SKM-1 (cell line): ENCODE measurements around the gene PA2G4.

Experiments used
- DNase-seq: peaks from one replicate; lab custom pipeline; 2025; ENCODE audit not compliant: unreplicated experiment; lab: John Stamatoyannopoulos, UW

The PA2G4 gene

DNA sequence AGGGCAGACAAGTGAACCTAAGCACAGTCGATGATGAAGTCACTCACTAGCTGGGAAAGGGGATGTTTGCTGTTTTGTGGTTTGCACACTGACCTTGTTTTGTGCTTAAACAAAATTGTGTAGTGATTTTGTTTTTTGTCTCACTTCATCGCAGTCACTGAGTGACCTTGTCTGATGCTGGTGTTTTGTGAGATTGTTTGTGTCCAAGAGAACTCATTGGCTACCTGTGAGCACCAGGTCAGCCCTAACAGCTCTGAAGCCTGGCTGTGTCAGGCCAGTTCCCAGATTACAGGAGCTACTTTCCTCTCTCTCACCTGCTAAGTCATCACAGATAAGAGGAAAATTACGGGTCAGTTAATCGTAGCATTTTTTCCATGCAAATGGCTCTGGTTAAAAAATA is 19.8 kb downstream of the PA2G4 start:
- DNase-seq = no peak

DNA sequence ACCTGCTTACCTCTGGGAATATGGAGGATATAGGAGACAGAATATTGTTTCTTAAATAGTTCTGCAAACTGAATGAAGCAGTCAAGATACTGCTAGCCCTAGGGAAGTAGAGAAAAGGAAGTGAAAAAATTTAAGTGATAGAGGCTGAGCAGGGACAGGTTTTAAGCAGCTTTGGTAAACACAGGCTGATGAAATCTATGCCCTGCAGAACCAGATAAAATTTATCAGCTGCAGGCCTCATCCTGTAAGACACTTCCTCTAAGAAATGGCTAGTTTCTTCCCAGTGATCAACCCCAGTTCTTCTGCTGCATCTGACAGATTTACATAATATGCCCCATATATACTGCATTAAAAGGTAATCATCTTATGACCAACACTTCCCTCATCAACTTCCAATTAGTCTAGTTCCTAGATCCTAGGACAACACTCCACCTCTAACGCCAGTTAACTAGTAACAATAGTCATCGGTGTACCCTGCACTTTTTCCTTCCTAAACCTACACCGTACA is 22.4 kb downstream of the PA2G4 start:
- DNase-seq = no peak

DNA sequence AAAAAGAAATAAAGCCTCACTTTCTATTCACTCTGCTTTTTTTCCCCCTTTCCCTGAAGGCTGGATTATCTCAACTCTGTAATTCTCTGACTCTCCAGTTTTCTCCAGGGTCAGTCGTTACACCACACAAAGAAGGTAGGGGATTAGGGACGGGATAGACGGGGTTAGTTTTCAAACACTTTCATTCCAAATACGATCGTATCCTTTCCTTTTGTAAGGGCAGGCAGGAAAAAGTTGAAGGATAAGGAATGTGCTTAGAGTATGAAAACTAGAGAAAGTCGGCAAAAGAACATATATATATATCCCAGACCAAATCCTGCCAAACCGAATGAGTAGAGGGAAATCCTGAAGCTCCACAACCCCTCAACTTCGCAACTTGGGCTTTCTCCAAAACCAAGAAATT is 23.1 kb downstream of the PA2G4 start:
- no peak for DNase-seq

DNA sequence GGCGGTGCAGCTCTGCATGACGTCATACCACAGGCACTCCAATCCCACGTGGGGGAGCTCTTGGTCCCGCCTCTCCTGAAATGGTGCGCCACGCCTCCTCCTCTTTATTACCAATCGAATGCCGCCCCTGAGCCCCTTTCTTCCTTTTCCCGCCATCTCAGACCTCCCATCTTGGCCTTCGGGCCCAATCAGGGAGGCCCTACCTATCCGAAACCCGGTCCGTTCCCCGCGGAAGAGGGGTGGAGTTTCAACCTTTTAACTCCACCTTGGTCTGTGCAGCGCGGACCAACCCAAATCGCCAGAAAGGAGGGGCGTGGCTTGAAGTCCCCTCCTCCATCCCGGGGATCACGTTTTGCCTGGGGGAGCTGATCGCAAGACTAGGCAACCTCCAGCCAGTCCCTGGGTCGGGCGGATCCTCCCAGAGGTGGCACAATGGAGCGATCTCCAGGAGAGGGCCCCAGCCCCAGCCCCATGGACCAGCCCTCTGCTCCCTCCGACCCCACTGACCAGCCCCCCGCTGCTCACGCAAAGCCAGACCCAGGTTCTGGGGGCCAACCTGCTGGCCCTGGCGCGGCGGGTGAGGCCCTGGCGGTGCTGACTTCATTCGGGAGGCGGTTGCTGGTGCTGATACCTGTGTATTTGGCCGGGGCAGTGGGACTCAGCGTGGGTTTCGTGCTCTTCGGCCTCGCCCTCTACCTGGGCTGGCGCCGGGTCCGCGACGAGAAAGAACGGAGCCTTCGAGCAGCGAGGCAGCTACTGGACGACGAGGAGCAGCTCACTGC is 23.7 kb downstream of the PA2G4 start, which contains the start of gene ESYT1:
TSS of gene ESYT1 (plus strand) at position 380 of the 782 bp plus-strand sequence. CDS start at position 433, 53 bp downstream.
- peak; percentile 90 for DNase-seq

DNA sequence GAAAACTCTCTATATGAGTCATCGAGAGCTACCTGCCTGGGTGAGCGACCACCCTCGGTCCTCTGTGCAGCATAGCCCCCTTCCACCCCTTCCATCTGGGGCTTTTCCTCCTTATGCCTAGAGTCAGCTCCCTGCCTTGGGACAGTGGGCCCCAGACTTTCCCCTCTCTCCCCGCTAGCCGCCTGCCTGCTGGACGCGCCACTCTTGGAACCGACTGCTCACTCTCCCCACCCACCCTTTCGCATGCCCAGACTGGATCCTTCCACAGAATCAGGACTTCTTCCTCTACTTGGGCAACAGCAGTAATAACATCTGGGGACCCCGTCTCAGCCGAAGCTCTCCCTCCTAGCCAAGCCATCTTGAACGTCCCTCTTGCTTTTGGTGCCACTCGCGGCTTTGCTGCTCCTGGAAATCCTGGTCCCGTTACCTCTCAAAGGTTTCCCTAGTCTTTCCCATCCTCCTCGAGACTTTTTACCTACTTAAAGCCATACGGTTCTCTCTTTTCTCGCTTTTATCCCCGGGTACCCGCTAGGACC is 24.4 kb downstream of the PA2G4 start:
- DNase-seq = no peak

DNA sequence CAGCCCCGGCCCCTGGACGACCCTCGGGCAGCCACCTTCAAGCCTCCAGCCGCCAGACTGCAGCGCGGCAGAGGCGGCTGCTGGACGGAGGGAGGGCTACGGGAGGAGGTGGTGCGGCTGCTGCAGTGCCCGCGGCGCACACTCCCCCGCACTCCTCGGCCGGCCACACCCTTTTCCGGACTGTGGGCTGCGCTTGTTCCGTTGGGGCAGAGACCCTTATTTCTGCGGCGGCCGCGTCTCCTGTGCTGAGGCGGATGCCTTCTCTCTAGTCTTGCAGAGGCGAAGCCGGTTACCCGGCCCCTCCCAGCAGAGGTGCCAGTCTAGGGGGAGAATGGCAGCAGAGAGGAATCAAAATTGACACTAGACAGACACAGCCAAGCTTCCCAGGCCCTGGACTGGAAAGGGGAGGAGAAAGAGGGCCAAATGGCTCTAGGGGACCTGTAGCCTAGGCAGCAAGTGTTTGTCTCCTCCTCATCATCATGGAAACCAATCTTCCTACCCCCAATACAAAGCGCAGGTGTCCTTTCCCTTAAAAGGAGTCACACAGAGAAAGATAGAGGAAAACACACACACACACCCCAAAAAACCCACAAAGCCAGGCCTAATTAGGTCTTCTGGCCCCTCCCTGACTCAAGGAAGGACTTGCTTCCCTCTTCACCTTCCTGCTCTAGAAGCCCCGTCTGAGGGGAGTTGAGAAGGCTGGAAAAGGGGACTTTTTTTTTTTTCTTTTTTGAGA is 25.0 kb downstream of the PA2G4 start:
- no peak for DNase-seq

DNA sequence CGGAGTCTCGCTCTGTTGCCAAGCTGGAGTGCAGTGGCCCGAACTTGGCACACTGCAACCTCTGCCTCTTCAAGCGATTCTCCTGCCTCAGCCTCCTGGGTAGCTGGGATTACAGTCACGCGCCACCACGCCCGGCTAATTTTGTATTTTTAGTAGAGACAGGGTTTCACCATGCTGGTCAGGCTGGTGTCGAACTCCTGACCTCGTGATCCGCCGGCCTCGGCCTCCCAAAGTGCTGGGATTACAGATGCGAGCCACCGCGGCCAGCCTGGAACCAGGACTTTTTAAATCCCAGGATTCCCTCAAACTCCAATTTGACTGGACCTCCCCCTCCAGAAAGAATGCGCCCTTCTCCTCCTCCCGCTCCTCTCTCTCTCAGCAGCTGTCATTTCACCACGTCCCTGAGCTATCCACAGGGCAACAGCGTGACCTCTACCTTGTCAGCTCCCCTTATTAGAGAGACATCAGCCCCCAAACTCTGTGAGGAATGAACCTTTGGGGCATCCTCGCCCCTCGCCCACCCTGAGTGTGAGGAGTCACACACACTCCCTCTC is 25.7 kb downstream of the PA2G4 start:
- DNase-seq = no peak

DNA sequence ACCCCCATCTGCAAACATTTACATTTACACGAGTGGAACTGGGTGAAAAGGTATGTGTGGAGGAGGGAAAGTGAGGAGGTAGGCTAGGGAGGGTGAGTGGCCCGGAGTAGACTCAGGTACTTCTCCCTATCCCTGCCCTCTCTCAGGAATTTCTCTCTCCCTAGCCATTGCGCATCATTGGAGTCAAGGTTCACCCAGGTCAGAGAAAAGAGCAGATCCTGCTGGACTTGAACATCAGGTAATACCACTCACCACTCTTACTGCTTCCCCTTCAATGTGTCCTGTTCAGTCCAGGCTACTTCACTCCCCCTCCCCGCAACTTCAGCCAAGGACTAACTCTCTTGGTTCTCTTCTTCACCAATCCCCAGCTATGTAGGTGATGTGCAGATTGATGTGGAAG is 26.5 kb downstream of the PA2G4 start:
- DNase-seq = no peak

DNA sequence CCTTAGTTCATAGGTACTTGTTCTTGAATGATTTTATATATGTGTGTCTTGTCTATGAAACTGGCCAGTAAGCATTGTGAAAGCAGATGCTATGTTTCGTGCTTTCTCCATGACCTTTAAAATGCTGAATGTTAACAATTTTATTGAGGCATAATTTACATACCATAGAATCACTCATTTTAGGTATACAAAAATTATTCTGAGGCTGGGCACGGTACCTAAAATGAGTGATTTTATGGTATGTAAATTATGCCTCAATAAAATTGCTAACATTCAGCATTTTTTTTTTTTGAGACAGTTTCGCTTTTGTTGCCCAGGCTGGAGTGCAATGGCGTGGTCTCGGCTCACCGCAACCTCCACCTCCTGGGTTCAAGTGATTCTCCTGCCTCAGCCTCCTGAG is 30.5 kb downstream of the PA2G4 start:
- DNase-seq = no peak

DNA sequence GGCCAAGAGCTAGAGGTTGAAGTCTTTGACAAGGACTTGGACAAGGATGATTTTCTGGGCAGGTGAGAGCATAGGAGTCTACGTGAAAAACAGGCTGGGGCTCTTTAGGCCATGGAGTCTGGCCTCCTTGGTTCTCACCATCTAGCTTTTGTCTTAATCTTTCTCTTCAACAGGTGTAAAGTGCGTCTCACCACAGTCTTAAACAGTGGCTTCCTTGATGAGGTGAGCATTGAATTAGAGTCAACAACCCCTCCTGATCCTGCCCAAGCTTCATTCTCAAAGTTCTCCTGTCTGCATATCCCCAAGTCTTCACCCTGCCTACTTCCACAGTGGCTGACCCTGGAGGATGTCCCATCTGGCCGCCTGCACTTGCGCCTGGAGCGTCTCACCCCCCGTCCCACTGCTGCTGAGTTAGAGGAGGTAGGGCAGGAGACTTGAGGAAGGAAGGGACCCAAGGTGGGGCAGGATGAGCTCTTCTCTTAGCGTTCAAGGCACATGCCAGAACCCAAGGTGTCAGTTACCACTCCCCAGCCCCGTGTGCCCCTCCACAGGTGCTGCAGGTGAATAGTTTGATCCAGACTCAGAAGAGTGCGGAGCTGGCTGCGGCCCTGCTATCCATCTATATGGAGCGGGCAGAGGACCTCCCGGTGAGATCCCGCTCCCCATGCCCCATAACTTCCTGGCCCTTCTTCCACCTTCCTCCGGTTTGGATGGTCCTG is 33.7 kb downstream of the PA2G4 start:
- DNase-seq = no peak

DNA sequence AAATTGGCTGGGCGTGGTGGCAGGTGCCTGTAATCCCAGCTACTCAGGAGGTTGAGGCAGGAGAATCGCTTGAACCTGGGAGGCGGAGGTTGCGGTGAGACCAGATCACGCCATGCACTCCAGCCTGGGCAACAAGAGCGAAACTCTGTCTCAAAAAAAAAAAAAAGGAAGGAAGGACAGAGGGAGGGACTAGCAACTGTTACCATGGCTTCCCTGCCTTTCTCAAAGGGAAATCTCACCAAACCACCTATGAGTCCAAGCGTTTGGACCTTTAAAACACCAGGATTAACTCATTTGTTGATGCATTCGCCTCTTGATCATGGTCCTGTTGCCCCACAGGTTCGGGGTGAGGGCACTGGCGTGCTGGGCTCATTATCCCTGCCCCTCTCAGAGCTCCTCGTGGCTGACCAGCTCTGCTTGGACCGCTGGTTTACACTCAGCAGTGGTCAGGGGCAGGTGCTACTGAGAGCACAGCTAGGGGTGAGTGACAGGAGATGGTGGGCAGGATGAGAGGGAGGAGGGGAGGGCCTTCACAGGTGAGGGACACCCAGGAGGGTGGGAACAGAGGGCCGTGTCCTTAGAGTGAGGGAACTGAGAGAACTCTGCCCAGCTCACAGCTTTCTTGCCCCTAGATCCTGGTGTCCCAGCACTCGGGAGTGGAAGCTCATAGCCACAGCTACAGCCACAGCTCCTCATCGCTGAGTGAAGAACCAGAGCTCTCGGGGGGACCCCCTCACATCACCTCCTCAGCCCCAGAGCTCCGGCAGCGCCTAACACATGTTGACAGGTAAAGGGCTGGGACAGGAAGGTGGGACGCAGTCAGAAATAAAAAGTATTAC is 37.8 kb downstream of the PA2G4 start:
- DNase-seq = no peak

DNA sequence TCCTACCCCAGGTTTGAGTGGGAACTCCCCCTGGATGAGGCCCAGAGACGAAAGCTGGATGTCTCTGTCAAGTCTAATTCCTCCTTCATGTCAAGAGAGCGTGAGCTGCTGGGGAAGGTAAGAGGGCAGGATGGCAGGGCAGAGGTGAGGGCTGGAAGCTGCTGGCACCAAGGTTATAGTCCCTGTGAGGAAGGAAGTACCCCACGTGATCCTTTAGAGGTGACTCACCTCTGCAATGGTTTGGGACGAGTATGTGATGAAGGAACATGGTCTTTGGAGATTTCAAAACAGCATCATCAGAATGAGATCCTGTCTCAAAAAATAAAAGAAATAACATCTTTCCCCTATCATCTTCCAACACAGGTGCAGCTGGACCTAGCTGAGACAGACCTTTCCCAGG is 38.9 kb downstream of the PA2G4 start:
- DNase-seq = no peak

DNA sequence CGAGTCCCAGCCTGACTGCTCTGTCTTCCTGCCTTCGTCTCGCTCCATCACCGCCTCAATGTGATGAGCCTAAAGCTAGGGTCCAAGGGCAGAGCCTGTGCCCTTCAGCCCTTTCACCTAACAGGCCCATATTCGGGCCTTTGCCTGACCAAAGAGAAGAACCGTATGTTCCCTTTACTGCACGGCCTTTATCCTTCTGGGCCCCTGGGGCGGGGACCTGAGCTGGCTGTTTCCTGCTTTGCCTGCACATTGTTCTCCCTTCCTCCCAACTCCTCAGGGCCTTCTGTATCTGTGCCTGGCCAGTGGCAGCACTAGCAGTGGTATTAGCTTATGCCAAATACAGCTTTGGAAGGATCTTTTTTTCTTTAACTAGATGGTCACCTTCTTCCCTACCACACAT is 39.5 kb downstream of the PA2G4 start:
- no peak for DNase-seq

DNA sequence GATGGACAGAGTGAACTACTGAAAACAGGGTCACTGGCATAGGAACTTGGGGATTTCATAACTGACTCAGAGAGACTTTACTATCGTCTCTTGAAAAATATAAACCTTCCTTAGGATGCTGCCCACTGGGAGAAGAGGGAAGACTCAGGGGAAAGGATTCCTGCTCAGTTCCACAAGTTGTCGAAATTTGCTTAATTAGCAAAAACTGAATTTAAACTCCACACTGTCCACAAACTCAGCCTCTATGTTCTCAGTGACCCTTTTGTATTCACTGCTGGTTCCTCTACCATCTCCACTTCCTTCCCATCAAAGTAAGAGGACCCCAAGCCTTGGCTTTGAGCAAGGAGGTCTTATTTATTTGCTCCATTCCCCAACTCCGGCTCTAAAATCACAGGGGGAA is 40.9 kb downstream of the PA2G4 start:
- DNase-seq = no peak

DNA sequence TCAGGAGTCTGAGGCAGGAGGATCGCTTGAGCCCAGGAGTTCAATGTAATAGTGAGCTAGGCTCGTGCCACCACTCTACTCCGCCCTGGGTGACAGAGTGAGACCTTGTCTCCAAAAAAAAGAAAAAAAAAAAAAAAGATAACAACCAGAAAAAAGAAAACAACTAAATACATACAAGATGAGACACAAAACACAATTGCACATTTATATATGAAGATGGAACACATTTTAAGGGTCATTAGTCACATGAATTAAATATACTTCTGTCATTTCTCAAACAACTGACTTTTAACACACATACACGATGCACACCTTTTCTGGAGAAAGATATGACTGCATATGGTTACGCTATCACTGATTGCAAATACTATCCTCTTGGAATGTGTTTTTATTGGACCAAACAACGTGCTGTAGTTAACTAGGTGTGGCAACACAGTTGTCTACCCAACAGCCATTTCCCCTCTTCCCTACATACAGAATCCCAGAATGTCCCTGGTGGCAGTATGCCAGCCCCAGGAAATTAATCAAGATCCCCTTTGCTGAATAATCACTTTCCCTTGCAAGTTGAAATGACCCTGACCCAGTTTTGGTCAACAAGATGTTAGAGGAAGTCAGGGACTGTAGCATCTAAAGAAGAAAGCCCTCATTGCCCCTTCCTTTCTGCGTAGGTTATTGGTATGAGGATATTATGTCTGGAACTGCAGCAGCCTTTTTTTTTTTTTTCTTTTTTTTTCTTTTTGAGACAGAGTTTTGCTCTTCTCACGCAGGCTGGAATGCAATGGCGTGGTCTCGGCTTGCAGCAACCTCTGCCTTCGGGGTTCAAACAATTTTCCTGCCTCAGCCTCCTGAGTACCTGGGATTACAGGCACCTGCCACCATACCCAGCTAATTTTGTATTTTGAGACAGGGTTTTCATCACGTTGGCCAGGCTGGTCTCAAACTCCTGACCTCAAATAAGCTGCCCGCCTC is 42.4 kb downstream of the PA2G4 start:
- DNase-seq = no peak

DNA sequence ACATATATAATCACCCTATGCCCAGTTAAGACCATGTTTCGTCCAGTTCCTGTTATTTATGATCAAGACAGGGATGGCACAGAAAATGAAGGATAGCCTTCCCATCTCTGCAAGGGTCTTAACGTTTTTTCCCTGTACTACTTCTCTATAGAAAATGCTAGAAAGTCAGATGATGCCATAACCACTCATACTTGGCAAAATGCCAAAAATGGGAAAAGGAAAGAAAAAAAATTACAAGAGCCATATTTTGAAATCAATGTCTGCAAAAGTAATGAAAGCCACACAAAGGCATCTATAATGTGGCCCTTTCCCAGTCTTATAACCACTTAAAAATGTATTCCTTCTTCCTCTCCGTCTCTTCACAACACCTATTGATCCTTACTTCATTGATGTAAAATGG is 46.2 kb downstream of the PA2G4 start:
- DNase-seq = no peak

DNA sequence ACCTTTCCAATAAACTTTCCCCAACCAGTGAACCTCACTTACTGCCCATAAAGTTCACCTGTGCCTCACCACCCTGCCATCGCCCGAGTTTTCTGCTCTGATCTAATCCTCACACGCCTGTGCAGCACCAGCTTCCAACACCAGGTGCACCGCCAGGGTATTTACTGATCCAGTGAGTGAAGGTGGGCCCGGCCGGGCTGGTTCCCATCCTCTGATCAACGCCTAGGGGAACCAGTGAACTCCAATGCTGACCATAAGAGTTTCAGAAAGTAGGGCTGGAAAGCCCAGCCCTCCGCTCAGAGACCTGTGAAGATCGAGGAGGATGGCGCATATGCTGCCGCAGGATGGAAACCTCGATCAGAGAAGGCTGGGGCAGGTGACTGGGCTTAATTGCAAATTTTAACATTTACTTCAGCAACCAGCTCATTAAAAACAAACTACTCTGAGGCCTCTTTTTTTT is 47.3 kb downstream of the PA2G4 start:
- DNase-seq = no peak

DNA sequence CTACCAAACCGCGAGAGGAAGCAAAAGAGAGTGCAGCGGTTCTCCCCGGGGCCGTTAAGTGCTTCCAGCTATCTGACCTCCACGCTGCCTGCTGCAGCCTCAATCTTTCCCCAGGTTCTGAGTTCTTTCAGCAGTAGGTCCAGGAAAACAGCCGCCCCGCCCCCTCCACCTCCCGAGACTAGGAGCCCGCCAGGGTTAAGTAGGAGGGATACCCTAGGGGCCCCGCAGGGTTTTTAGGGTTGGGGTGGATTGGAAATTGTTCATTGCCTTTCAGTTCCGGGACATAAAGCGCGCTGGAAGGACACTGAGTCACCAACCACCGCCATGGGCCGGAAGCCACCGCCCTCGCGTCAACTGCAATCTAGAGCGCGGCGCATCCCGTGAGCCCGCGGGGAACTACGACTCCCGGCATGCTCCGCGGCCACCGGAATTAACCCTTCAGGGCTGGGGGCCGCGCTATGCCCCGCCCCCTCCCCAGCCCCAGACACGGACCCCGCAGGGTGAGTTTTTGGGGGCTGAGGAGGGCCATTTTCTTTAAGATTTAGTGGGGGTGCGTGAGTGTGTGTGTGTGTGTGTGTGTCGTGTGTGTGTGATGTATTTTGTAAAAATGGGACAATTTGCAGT is 47.9 kb downstream of the PA2G4 start, which contains the start of gene MYL6B:
TSS of gene MYL6B (plus strand) at position 456 of the 624 bp plus-strand sequence. CDS start 1,332 bp downstream, outside the sequence.
- peak; percentile 35 for DNase-seq
